OCI-LY7 (cell line): Measurements from ENCODE around the gene THRSP.

ENCODE experiments used
- CTCF ChIP-seq: fragments of 200-600 bp; sonication (generic); conservative IDR thresholded peaks from 2 replicates; pipeline ENCODE4 v1.5.1; 2014; ENCODE audit warnings: mild to moderate bottlenecking, antibody characterized with exemption, low read length, moderate library complexity, mixed read lengths
- EZH2phosphoT487 ChIP-seq: fragments of 200-600 bp; sonication (generic); IDR thresholded peaks from 2 replicates; pipeline ENCODE4 v1.6.1; 2018; ENCODE audit warnings: low read depth, borderline replicate concordance, mild to moderate bottlenecking, mixed run types, antibody characterized with exemption, low read length, moderate library complexity, mixed read lengths

GRCh38 chr11:78070621-78071020, 7.0 kb downstream of the THRSP start:
- TF ChIP-seq CTCF (no peak), EZH2phosphoT487 (no peak)
